ENCODE results near the gene TCHP. TPM values are rescaled to one million over a fixed set of nuclear protein-coding genes. Genes with fewer than 3 reads are reported as not detected.
A peak's percentile ranks its signal among the peaks of the same experiment; 100 is the strongest.

TCHP gene
- total RNA-seq, 2 donors from 2014 or later = 26.1 to 31.9 TPM

DNA sequence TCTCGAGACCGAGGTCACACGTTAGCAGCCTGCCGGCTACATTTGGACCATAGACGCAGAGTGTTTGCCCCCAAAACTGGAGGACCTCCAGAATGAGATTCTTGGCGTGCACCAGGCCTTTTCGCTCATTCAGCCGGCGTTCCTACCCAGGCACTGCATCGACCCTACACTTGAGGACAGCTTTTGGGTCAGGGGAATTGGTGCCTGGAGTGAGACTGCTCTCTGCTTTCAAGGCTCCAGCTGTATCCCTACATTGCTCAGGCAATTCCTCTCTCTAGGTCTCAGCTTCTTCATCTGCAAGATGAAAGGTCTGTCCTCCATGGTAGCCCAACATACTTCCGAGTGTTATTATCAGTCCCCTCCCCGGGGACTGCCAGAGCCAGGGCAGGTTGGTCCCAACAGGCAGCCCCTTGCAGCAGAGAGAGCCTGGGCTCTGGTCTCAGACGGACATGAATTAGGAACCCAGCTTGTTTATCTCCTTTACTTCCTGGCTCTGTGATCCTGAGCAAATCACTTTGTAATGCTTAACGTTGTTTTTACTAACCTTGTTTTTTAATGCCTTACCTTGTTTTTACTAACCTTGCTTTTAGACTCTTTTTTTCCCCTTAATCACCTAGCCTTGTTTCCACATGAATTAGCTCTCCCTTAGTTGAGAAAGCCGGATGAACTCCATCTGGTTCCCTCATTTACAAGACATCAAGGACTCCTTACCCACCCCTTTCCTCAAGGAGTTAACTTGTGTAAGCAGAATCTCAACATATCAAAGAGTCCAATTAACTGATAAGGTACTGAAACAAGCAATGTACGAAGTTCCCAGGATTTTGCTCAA lies 892 bp downstream of the TCHP start:
- H3K4me1 ChIP-seq (ENCODE audit: control insufficient read depth, insufficient read depth, low read length) = no peaks in the 10 kb centered on the region
- WGBS, 2 experiments (ENCODE audit: insufficient coverage in 1 of 2, insufficient read length in 1 of 2) = 2 to 6% methylated on average over 8 to 16 of the region's 16 CpGs
- peak; percentile 85 for DNase-seq
- Mint-ChIP-seq H3K27me3 (ENCODE audit: insufficient read depth) (peaks cover 27% of the 10 kb centered on the region), H3K36me3 (ENCODE audit: low read depth) (peaks cover 29% of the 10 kb centered on the region), H3K4me3 (peak overlapping the region; percentile 92), H3K27ac (peak overlapping the region; percentile 94), H3K9me3 (no peaks in the 10 kb centered on the region), H3K4me1 (peaks cover 14% of the 10 kb centered on the region)
- TF ChIP-seq, protein P1, sequence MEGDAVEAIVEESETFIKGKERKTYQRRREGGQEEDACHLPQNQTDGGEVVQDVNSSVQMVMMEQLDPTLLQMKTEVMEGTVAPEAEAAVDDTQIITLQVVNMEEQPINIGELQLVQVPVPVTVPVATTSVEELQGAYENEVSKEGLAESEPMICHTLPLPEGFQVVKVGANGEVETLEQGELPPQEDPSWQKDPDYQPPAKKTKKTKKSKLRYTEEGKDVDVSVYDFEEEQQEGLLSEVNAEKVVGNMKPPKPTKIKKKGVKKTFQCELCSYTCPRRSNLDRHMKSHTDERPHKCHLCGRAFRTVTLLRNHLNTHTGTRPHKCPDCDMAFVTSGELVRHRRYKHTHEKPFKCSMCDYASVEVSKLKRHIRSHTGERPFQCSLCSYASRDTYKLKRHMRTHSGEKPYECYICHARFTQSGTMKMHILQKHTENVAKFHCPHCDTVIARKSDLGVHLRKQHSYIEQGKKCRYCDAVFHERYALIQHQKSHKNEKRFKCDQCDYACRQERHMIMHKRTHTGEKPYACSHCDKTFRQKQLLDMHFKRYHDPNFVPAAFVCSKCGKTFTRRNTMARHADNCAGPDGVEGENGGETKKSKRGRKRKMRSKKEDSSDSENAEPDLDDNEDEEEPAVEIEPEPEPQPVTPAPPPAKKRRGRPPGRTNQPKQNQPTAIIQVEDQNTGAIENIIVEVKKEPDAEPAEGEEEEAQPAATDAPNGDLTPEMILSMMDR (conservative IDR thresholded peaks at IDR 0.05) = no peak
- peaks cover 22% of the 10 kb centered on the region for H3K36me3 ChIP-seq (ENCODE audit: control insufficient read depth, insufficient read depth, low read length)
- H3K9ac ChIP-seq (ENCODE audit: extremely low read depth, low read length, poor library complexity, severe bottlenecking) = peak overlapping the region; percentile 67
- H3K27ac ChIP-seq (ENCODE audit: low read depth, low read length) = no peak overlapping the region
- peak overlapping the region; percentile 95 for H3K4me3 ChIP-seq (ENCODE audit: low read length)
- no peaks in the 10 kb centered on the region for H3K9me3 ChIP-seq (ENCODE audit: control insufficient read depth, low read length)
- no peaks in the 10 kb centered on the region for H3K27me3 ChIP-seq (ENCODE audit: control insufficient read depth, insufficient read depth, low read length, poor library complexity, severe bottlenecking)

GRCh38 chr12:109902891-109903418 lies 2.9 kb downstream of the TCHP start:
- Histone ChIP-seq H3K9me3 (ENCODE audit: control insufficient read depth, low read length) (no peaks in the 10 kb centered on the region), H3K4me3 (ENCODE audit: low read length) (no peak overlapping the region), H3K9ac (ENCODE audit: extremely low read depth, low read length, poor library complexity, severe bottlenecking) (no peak overlapping the region), H3K27me3 (ENCODE audit: control insufficient read depth, insufficient read depth, low read length, poor library complexity, severe bottlenecking) (no peaks in the 10 kb centered on the region), H3K36me3 (ENCODE audit: control insufficient read depth, insufficient read depth, low read length) (peaks cover 41% of the 10 kb centered on the region), H3K27ac (ENCODE audit: low read depth, low read length) (no peak overlapping the region), H3K4me1 (ENCODE audit: control insufficient read depth, insufficient read depth, low read length) (no peaks in the 10 kb centered on the region)
- Mint-ChIP-seq H3K9me3 (no peaks in the 10 kb centered on the region), H3K27me3 (ENCODE audit: insufficient read depth) (peaks cover 18% of the 10 kb centered on the region), H3K4me1 (peaks cover 14% of the 10 kb centered on the region), H3K27ac (no peak overlapping the region), H3K36me3 (ENCODE audit: low read depth) (peaks cover 48% of the 10 kb centered on the region), H3K4me3 (no peak overlapping the region)
- peak; percentile 69 for DNase-seq
- 85 to 93% methylated on average over 15 of the region's 15 CpGs for WGBS, 2 experiments (ENCODE audit: insufficient coverage in 1 of 2, insufficient read length in 1 of 2)
- TF ChIP-seq, protein P1 (conservative IDR thresholded peaks at IDR 0.05) = no peak

DNA sequence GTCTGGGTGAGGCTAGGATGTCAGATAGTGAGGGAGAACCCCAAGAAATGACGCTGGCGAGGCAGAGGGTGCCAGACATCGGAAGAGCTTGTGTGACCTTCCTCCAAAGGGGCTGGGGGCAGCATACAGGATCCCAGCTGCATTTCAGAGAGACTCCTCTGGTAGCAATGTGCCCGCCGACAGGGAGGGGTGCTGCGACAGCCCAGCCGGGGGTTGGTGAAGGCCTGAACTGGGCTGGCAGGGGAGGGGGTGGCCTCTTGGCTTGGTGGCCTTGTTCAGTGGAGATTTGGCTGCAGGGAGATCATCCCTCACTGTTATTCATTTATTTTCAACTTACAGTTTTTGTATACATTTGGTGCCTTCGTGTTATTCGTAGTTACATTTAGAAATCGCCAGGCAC lies 5.2 kb downstream of the TCHP start:
- H3K4me1 ChIP-seq (ENCODE audit: control insufficient read depth, insufficient read depth, low read length) = no peaks in the 10 kb centered on the region
- H3K4me1 Mint-ChIP-seq = peaks cover 10% of the 10 kb centered on the region
- no peaks in the 10 kb centered on the region for H3K9me3 Mint-ChIP-seq
- H3K27ac Mint-ChIP-seq = no peak overlapping the region
- H3K4me3 Mint-ChIP-seq = no peak overlapping the region
- H3K27me3 Mint-ChIP-seq (ENCODE audit: insufficient read depth) = peaks cover 13% of the 10 kb centered on the region
- no peaks in the 10 kb centered on the region for H3K27me3 ChIP-seq (ENCODE audit: control insufficient read depth, insufficient read depth, low read length, poor library complexity, severe bottlenecking)
- no peaks in the 10 kb centered on the region for H3K9me3 ChIP-seq (ENCODE audit: control insufficient read depth, low read length)
- no peak for DNase-seq
- H3K4me3 ChIP-seq (ENCODE audit: low read length) = no peak overlapping the region
- TF ChIP-seq, protein P1 (conservative IDR thresholded peaks at IDR 0.05) = no peak
- no peak overlapping the region for H3K9ac ChIP-seq (ENCODE audit: extremely low read depth, low read length, poor library complexity, severe bottlenecking)
- H3K27ac ChIP-seq (ENCODE audit: low read depth, low read length) = no peak overlapping the region
- H3K36me3 Mint-ChIP-seq (ENCODE audit: low read depth) = peaks cover 70% of the 10 kb centered on the region
- peaks cover 62% of the 10 kb centered on the region for H3K36me3 ChIP-seq (ENCODE audit: control insufficient read depth, insufficient read depth, low read length)
- WGBS, 2 experiments (ENCODE audit: insufficient coverage in 1 of 2, insufficient read length in 1 of 2) = 93 to 94% methylated on average over 6 to 10 of the region's 10 CpGs
